HG03457 (cell line): ENCODE results near the gene ADGB.
"Not testable (repeated sequence)": the region's sequence is repeated elsewhere in the genome, so short reads cannot be mapped to it uniquely, and the experiment has no call there.

Experiments used
- ATAC-seq: cut with Tn5 transposase; IDR thresholded peaks from one replicate; pipeline ENCODE4 v1.9.1; 2021; ENCODE audit warnings: moderate number of reproducible peaks; ENCODE audit not compliant: unreplicated experiment

ADGB gene

GRCh38 chr6:146814148-146814750, 215.5 kb downstream of the ADGB start:
- ATAC-seq, result no peak

- not testable (repeated sequence) for ATAC-seq
Measured at GRCh38 chr6:146815511-146816462, 217.0 kb downstream of the ADGB start.

GRCh38 chr6:146819596-146820320, 221.0 kb downstream of the ADGB start:
- no peak for ATAC-seq

GRCh38 chr6:146827216-146827928, 228.6 kb downstream of the ADGB start:
- ATAC-seq, result no peak

GRCh38 chr6:146829792-146830565, 231.2 kb downstream of the ADGB start:
- ATAC-seq, result no peak

- no peak for ATAC-seq
Measured at GRCh38 chr6:146833157-146833556, 234.4 kb downstream of the ADGB start.

GRCh38 chr6:146840216-146840615, 241.4 kb downstream of the ADGB start:
- ATAC-seq, result no peak

GRCh38 chr6:146840641-146841040, 241.9 kb downstream of the ADGB start:
- ATAC-seq, result no peak

- no peak for ATAC-seq
Measured at GRCh38 chr6:146847426-146847825, 248.7 kb downstream of the ADGB start.

GRCh38 chr6:146850238-146850896, 251.6 kb downstream of the ADGB start:
- no peak for ATAC-seq

GRCh38 chr6:146850981-146851380, 252.2 kb downstream of the ADGB start:
- no peak for ATAC-seq

- ATAC-seq, result no peak
Measured at GRCh38 chr6:146851837-146852236, 253.1 kb downstream of the ADGB start.

- not testable (repeated sequence) for ATAC-seq
Measured at GRCh38 chr6:146854521-146855255, 255.9 kb downstream of the ADGB start.

- no peak for ATAC-seq
Measured at GRCh38 chr6:146855889-146856288, 257.1 kb downstream of the ADGB start.

- peak; percentile 37 for ATAC-seq
Measured at GRCh38 chr6:146856296-146856695, 257.5 kb downstream of the ADGB start.

- peak; percentile 97 for ATAC-seq
Measured at GRCh38 chr6:146857180-146857979, 258.6 kb downstream of the ADGB start.

- no peak for ATAC-seq
Measured at GRCh38 chr6:146857980-146858347, 259.2 kb downstream of the ADGB start.

GRCh38 chr6:146859206-146859605, 260.4 kb downstream of the ADGB start:
- no peak for ATAC-seq
